K562 (cell line): Measurements from ENCODE around the gene ADAM10. TPM values are rescaled to one million over a fixed set of nuclear protein-coding genes. Genes with fewer than 3 reads are reported as not detected.

ENCODE experiments used
- ATAC-seq: fragments of 200-7000 bp; cut with Tn5 transposase; 3 replicates; pipeline ENCODE4 v1.9.1; 2020; ENCODE audit warnings: moderate library complexity
- BruUV-seq: library from RNA; stranded (reverse); fragments of 400-500 nt; replicated peaks from 2 replicates; lab custom pipeline; 2021; lab: Mats Ljungman, UMichigan
- CTCF ChIA-PET: fragments of 300-600 bp; formaldehyde crosslinking; extraction: SDS; loops from one replicate; lab custom pipeline; 2021; ENCODE audit warnings: low intra/inter-chr PET ratio; lab: Yijun Ruan, JAX
- POLR2A ChIA-PET: fragments of 300-600, 350-650 bp; sonication (Branson Sonifier 250); formaldehyde crosslinking; extraction: SDS; loops from one replicate; lab custom pipeline; 2021; ENCODE audit warnings: antibody characterized with exemption, inconsistent platforms; lab: Yijun Ruan, JAX
- DNase-seq, 4 experiments: peaks; one replicate each; pipeline versions ENCODE4 v3.0.0 to v3.0.0-alpha.2; 2011 to 2018; ENCODE audit warnings: low spot score in 3 of 4, mixed read lengths in 3 of 4; ENCODE audit errors: extremely low read depth in 1 of 4
- FAIRE-seq: peaks from 2 replicates; lab custom pipeline; 2011; peaks lifted over from hg19 to GRCh38; lab: Jason Lieb, UNC
- H2AFZ ChIP-seq: 2 replicates; pipeline ENCODE4 v1.6.0; 2011; ENCODE audit warnings: low read depth, low read length, control low read depth, inconsistent platforms
- H3K27ac ChIP-seq: fragments of 200-600 bp; 3 replicates; pipeline ENCODE4 v1.8.0; 2011; ENCODE audit warnings: low read depth, mild to moderate bottlenecking, control low read depth, inconsistent platforms, low read length, moderate library complexity, mixed read lengths; ENCODE audit errors: extremely low read depth
- H3K27me3 ChIP-seq, 2 experiments: fragments of 300-600 bp in 1 of 2; 2 replicates in 1 of 2; 3 replicates in 1 of 2; pipeline versions ENCODE4 v1.6.0 to v1.8.0; 2011; ENCODE audit warnings: inconsistent platforms in 2 of 2, low read length in 2 of 2, mild to moderate bottlenecking in 1 of 2, mixed read lengths in 1 of 2, moderate library complexity in 1 of 2; ENCODE audit not compliant: control insufficient read depth in 2 of 2, insufficient read depth in 2 of 2
- H3K36me3 ChIP-seq: fragments of 300-600 bp; 3 replicates; pipeline ENCODE4 v1.8.0; 2011; ENCODE audit warnings: mild to moderate bottlenecking, low read length, inconsistent platforms; ENCODE audit not compliant: control insufficient read depth, insufficient read depth
- H3K4me1 ChIP-seq, 2 experiments: fragments of 200-600 bp in 1 of 2; replicated peaks in 1 of 2; 2 replicates in 1 of 2; 3 replicates in 1 of 2; pipeline versions ENCODE4 v1.5.1 to v1.8.0; 2011; ENCODE audit warnings: inconsistent platforms in 2 of 2, low read length in 2 of 2, mild to moderate bottlenecking in 1 of 2, mixed read lengths in 1 of 2, moderate library complexity in 1 of 2; ENCODE audit not compliant: control insufficient read depth in 2 of 2, insufficient read depth in 2 of 2
- H3K4me2 ChIP-seq: 2 replicates; pipeline ENCODE4 v1.6.1; 2011; ENCODE audit warnings: low read length, control low read depth, inconsistent platforms, mixed read lengths; ENCODE audit not compliant: insufficient read depth
- H3K4me3 ChIP-seq: fragments of 200-600 bp; sonication (generic), shearing (Covaris generic); 2 replicates; pipeline ENCODE4 v1.5.1; 2016; ENCODE audit warnings: control low read depth, inconsistent platforms
- H3K79me2 ChIP-seq: fragments of 200-600 bp; 3 replicates; pipeline ENCODE4 v1.8.0; 2011; ENCODE audit warnings: low read length, inconsistent platforms; ENCODE audit not compliant: control insufficient read depth, insufficient read depth
- H3K9ac ChIP-seq, 2 experiments: 2 replicates each; pipeline versions ENCODE4 v1.6.0 to v1.6.1; 2011; ENCODE audit warnings: low read depth in 2 of 2, low read length in 2 of 2, control low read depth in 1 of 2, inconsistent platforms in 1 of 2, mild to moderate bottlenecking in 1 of 2, mixed read lengths in 1 of 2; ENCODE audit not compliant: insufficient read depth in 1 of 2
- H3K9me1 ChIP-seq: one replicate; pipeline ENCODE4 v1.6.0; 2011; ENCODE audit warnings: inconsistent platforms, mild to moderate bottlenecking, low read length, moderate library complexity; ENCODE audit not compliant: control insufficient read depth, insufficient read depth
- H3K9me3 ChIP-seq: replicated peaks from 2 replicates; pipeline ENCODE4 v1.5.1; 2011; ENCODE audit warnings: low read depth, low read length, inconsistent platforms; ENCODE audit not compliant: control insufficient read depth, insufficient read depth
- H4K20me1 ChIP-seq: replicated peaks from 2 replicates; pipeline ENCODE4 v1.6.1; 2011; ENCODE audit warnings: low read length, inconsistent platforms, mixed read lengths; ENCODE audit not compliant: control insufficient read depth, insufficient read depth
- ESRRA ChIP-seq: fragments of 450-650 bp; IDR thresholded peaks from 2 replicates; pipeline ENCODE4 v1.6.1; 2014; ENCODE audit warnings: low read depth, mild to moderate bottlenecking, moderate library complexity, borderline replicate concordance
- RBM17 ChIP-seq: fragments of 200-400 bp; formaldehyde crosslinking; IDR thresholded peaks from 2 replicates; pipeline ENCODE4 v1.6.1; 2017; ENCODE audit warnings: low read depth, mild to moderate bottlenecking, low read length, borderline replicate concordance
- WGBS: fragments of 100-300 bp; shearing (Covaris generic); methylation state at CpG from one replicate; pipeline ENCODE4 v1.1.6; 2016; ENCODE audit warnings: low coverage, mixed read lengths; ENCODE audit not compliant: insufficient coverage; ENCODE audit errors: missing lambda C conversion rate; 5-methylcytosine and 5-hydroxymethylcytosine counted together
- in situ Hi-C: fragments of 300-500 bp; cut with MboI; formaldehyde crosslinking; loops from 4 replicates; pipeline ENCODE4 v1.15.0; 2018; ENCODE audit warnings: inconsistent platforms, mixed read lengths
- intact Hi-C: fragments of 100-400 bp; cut with micrococcal nuclease; formaldehyde crosslinking; loops from 2 replicates; pipeline ENCODE4 v1.14.2; 2022
- polyA plus RNA-seq, 8 experiments: library from polyadenylated mRNA; depleted of rRNA in 4 of 8; stranded (reverse) in 5 of 8; unstranded in 3 of 8; fragments of >200 nt; fragmentation: Nextera tagmentation in 2 of 8; fragmentation: Illumina TruSeq in 1 of 8; extraction: Ambion mirVana in 2 of 8; extraction: Trizol in 1 of 8; gene quantifications; 2 replicates each; pipeline versions ENCODE4 v1.2.1 to v1.2.3, GENCODE V29; 2011 to 2014; ENCODE audit warnings: inconsistent platforms in 1 of 8, missing spikeins in 1 of 8
- total RNA-seq, 7 experiments: library from RNA; depleted of rRNA in 6 of 7; stranded (reverse); fragments of >200 nt in 6 of 7; fragmentation: Illumina TruSeq in 2 of 7; extraction: Trizol in 2 of 7; gene quantifications; 2 replicates each; pipeline versions ENCODE4 v1.2.1 to v1.2.3, GENCODE V29; 2011 to 2021; ENCODE audit warnings: low replicate concordance in 1 of 7
- TF ChIP-seq, protein P1 (sequence below): sonication (generic); formaldehyde crosslinking; IDR thresholded peaks from 2 replicates; pipeline ENCODE4 v1.8.0; 2023; ENCODE audit warnings: mild to moderate bottlenecking, missing genetic modification reagents

Gene ADAM10
- total and polyA plus RNA-seq, 9 of the 15 experiments (the other 6 are each of a cell fraction or from before 2014, with no cell fraction given), result 11.9 to 152 (median 57.3) TPM

DNA sequence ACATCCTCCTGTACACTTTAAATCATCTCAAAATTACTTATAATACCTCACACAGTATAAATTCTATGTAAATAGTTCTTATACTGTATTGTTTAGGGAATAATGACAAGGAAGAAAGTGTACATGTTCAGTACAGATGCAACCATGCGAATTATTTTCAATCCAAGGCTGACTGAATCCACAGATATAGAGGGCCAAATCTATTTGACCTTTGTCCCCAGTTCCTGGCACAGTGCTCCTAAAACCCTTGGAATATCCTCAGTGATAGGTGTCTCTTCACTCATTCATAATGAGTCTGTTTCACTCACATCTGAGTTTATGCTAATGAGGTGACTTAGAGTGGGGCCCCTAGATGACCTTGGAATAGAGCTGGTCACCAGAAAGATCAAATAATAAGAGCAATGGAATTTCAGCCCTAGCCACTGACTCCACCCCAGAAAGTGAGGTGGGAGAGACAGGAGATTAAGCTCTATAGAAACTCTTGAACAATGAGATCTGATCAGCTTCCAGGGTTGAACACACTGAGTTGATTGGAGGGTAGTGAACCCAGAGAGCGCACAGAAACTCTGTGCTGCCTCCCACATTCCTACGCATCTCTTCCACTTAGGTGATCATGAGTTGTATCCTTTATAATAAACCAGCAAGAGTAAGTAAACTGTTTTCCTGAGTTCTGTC is 65.3 kb downstream of the ADAM10 start:
- Histone ChIP-seq H3K27ac (peak overlapping the region; percentile 34; the same call in 1 of the 3 replicates), H4K20me1 (no peaks in the 10 kb centered on the region; the same call in 1 of the 2 replicates), H3K9me1 (no peaks in the 10 kb centered on the region), H3K36me3 (peaks cover 13% of the 10 kb centered on the region; the same call in 2 of the 3 replicates), H3K9ac (peak overlapping the region in 1 of 2 experiments; percentile 42; a peak in 1 of 4 replicates), H3K79me2 (peaks cover 78% of the 10 kb centered on the region), H3K4me3 (no peak overlapping the region), H3K4me1 (peaks cover 3 to 8% of the 10 kb centered on the region in 2 experiments; a peak in 3 of 5 replicates), H3K4me2 (no peak overlapping the region; the same call in 1 of the 2 replicates), H3K9me3 (no peaks in the 10 kb centered on the region), H2AFZ (no peak overlapping the region), H3K27me3 (no peaks in the 10 kb centered on the region)
- peak; percentile 51 for FAIRE-seq
- CTCF ChIA-PET, result no interaction called here
- POLR2A ChIA-PET, result interaction anchor here (1.2 kb wide), 1 partner anchor 15 kb away, joined by 3 read pairs; no protein-coding TSS in a partner anchor
- in situ Hi-C loops (no loop called here), intact Hi-C loops (no loop called here)
- DNase-seq, result peak in 1 of 4 experiments; percentile 14
- WGBS, result 78% methylated on average over 3 of the region's 3 CpGs
- TF ChIP-seq ESRRA (0 out of 2 replicates have a peak, but pooled peaks have one; percentile 18), RBM17 (no peak)
- TF ChIP-seq, protein P1, sequence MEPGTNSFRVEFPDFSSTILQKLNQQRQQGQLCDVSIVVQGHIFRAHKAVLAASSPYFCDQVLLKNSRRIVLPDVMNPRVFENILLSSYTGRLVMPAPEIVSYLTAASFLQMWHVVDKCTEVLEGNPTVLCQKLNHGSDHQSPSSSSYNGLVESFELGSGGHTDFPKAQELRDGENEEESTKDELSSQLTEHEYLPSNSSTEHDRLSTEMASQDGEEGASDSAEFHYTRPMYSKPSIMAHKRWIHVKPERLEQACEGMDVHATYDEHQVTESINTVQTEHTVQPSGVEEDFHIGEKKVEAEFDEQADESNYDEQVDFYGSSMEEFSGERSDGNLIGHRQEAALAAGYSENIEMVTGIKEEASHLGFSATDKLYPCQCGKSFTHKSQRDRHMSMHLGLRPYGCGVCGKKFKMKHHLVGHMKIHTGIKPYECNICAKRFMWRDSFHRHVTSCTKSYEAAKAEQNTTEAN (CRISPR knock-in tag), result no peak
- no TSS peak for BruUV-seq
- ATAC-seq, result peak; percentile 46
